Measurements from ENCODE around the gene PLB1. TPM values are rescaled to one million over a fixed set of nuclear protein-coding genes. Genes with fewer than 3 reads are reported as not detected.

PLB1 gene
- total RNA-seq, 2 experiments from 2014 or later: 1.3 to 1.6 TPM

GRCh38 chr2:28658369-28658768 lies 162.5 kb downstream of the PLB1 start:
- peaks cover 13% of the 10 kb centered on the region for H3K4me1 ChIP-seq (ENCODE audit: insufficient read depth, low read length)
- no peak overlapping the region for H3K27ac Mint-ChIP-seq
- H3K36me3 ChIP-seq (ENCODE audit: insufficient read depth, low read length): no peaks in the 10 kb centered on the region
- H3K27me3 Mint-ChIP-seq: no peaks in the 10 kb centered on the region
- ATAC-seq (ENCODE audit: poor library complexity): no peak
- TF ChIP-seq CTCF (IDR thresholded peaks at IDR 0.05): no peak
- H3K4me3 Mint-ChIP-seq: no peak overlapping the region
- no peaks in the 10 kb centered on the region for H3K9me3 ChIP-seq (ENCODE audit: control insufficient read depth in 1 of 2, insufficient read depth in 1 of 2, low read length in 2 of 2)
- POLR2A ChIA-PET: no interaction called here
- CTCF ChIA-PET: interaction anchor here (0.5 kb wide), 1 partner anchor 101 kb away, joined by 3 read pairs; no protein-coding TSS in a partner anchor
- intact Hi-C loops (cut with DNase I, micrococcal nuclease): no loop called here
- no peak overlapping the region for H3K27ac ChIP-seq (ENCODE audit: low read depth in 1 of 2, low read length in 2 of 2)
- H3K4me3 ChIP-seq (ENCODE audit: low read length): no peak overlapping the region
- no peaks in the 10 kb centered on the region for H3K27me3 ChIP-seq (ENCODE audit: control insufficient read depth in 1 of 2, insufficient read depth in 2 of 2, low read length in 2 of 2)
- H3K9me3 Mint-ChIP-seq: no peaks in the 10 kb centered on the region
- H3K4me1 Mint-ChIP-seq (ENCODE audit: low read depth): peaks cover 33% of the 10 kb centered on the region
- H3K36me3 Mint-ChIP-seq (ENCODE audit: low read depth): no peaks in the 10 kb centered on the region
- no peak for DNase-seq

GRCh38 chr2:28659127-28659526 lies 163.3 kb downstream of the PLB1 start:
- no peak overlapping the region for H3K4me3 ChIP-seq (ENCODE audit: low read length)
- CTCF ChIA-PET: no interaction called here
- peaks cover 33% of the 10 kb centered on the region for H3K4me1 Mint-ChIP-seq (ENCODE audit: low read depth)

GRCh38 chr2:28661589-28662001 lies 165.7 kb downstream of the PLB1 start:
- no peak overlapping the region for H3K27ac Mint-ChIP-seq
- ATAC-seq (ENCODE audit: poor library complexity) (no peak), DNase-seq (no peak)
- Histone ChIP-seq H3K9me3 (ENCODE audit: control insufficient read depth in 1 of 2, insufficient read depth in 1 of 2, low read length in 2 of 2) (no peaks in the 10 kb centered on the region), H3K27me3 (ENCODE audit: control insufficient read depth in 1 of 2, insufficient read depth in 2 of 2, low read length in 2 of 2) (no peaks in the 10 kb centered on the region), H3K4me3 (ENCODE audit: low read length) (no peak overlapping the region), H3K27ac (ENCODE audit: low read depth in 1 of 2, low read length in 2 of 2) (no peak overlapping the region), H3K36me3 (ENCODE audit: insufficient read depth, low read length) (no peaks in the 10 kb centered on the region), H3K4me1 (ENCODE audit: insufficient read depth, low read length) (peaks cover 8% of the 10 kb centered on the region)
- H3K9me3 Mint-ChIP-seq: no peaks in the 10 kb centered on the region
- H3K36me3 Mint-ChIP-seq (ENCODE audit: low read depth): no peaks in the 10 kb centered on the region
- H3K4me3 Mint-ChIP-seq: no peak overlapping the region
- H3K4me1 Mint-ChIP-seq (ENCODE audit: low read depth): peaks cover 15% of the 10 kb centered on the region
- TF ChIP-seq CTCF (IDR thresholded peaks at IDR 0.05): no peak
- ChIA-PET CTCF (no interaction called here), POLR2A (no interaction called here)
- H3K27me3 Mint-ChIP-seq: no peaks in the 10 kb centered on the region
- intact Hi-C loops (cut with DNase I, micrococcal nuclease): no loop called here

More at GRCh38 chr2:28659127-28659526, 163.3 kb downstream of the PLB1 start:
- POLR2A ChIA-PET: no interaction called here
- Mint-ChIP-seq H3K27me3 (no peaks in the 10 kb centered on the region), H3K9me3 (no peaks in the 10 kb centered on the region), H3K36me3 (ENCODE audit: low read depth) (no peaks in the 10 kb centered on the region), H3K4me3 (no peak overlapping the region), H3K27ac (no peak overlapping the region)
- H3K27me3 ChIP-seq (ENCODE audit: control insufficient read depth in 1 of 2, insufficient read depth in 2 of 2, low read length in 2 of 2): no peaks in the 10 kb centered on the region
- ATAC-seq (ENCODE audit: poor library complexity) (no peak), DNase-seq (no peak)
- peaks cover 13% of the 10 kb centered on the region for H3K4me1 ChIP-seq (ENCODE audit: insufficient read depth, low read length)
- intact Hi-C loops (cut with DNase I, micrococcal nuclease): no loop called here
- no peak for TF ChIP-seq CTCF (IDR thresholded peaks at IDR 0.05)
- no peaks in the 10 kb centered on the region for H3K36me3 ChIP-seq (ENCODE audit: insufficient read depth, low read length)
- H3K27ac ChIP-seq (ENCODE audit: low read depth in 1 of 2, low read length in 2 of 2): no peak overlapping the region
- no peaks in the 10 kb centered on the region for H3K9me3 ChIP-seq (ENCODE audit: control insufficient read depth in 1 of 2, insufficient read depth in 1 of 2, low read length in 2 of 2)

Measured in CD4-positive, alpha-beta T cell (primary cell).